ENCODE measurements around the gene IFNA5.

Gene IFNA5

DNA sequence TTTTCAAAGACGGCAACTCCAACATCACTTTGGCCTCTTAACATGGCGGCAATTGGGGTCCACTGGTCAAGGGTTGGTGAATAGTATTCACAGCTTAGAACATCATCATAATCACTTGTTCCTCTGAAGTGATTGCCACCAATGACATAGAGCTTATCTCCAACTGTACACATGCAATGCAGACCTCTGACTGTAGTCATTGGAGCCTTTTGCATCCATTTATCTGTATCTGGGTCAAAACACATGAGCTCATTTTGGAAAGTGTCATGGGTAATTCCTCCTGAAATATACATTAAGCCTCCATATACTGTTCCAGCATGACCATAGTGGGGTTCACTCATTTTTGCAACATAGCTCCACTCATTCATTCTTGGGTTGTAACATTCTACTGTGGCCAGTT, 28.1 kb upstream of the IFNA5 start:
- H3K4me3 ChIP-seq (ENCODE audit: control insufficient read depth, low read depth, low read length) = no peak overlapping the region
- DNase-seq (ENCODE audit: low read depth) = no peak
- TF ChIP-seq, protein P1, sequence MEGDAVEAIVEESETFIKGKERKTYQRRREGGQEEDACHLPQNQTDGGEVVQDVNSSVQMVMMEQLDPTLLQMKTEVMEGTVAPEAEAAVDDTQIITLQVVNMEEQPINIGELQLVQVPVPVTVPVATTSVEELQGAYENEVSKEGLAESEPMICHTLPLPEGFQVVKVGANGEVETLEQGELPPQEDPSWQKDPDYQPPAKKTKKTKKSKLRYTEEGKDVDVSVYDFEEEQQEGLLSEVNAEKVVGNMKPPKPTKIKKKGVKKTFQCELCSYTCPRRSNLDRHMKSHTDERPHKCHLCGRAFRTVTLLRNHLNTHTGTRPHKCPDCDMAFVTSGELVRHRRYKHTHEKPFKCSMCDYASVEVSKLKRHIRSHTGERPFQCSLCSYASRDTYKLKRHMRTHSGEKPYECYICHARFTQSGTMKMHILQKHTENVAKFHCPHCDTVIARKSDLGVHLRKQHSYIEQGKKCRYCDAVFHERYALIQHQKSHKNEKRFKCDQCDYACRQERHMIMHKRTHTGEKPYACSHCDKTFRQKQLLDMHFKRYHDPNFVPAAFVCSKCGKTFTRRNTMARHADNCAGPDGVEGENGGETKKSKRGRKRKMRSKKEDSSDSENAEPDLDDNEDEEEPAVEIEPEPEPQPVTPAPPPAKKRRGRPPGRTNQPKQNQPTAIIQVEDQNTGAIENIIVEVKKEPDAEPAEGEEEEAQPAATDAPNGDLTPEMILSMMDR (IDR thresholded peaks at IDR 0.05; ENCODE audit: control insufficient read depth, insufficient read depth, low read depth, low read length, missing control alignments) = no peak

DNA sequence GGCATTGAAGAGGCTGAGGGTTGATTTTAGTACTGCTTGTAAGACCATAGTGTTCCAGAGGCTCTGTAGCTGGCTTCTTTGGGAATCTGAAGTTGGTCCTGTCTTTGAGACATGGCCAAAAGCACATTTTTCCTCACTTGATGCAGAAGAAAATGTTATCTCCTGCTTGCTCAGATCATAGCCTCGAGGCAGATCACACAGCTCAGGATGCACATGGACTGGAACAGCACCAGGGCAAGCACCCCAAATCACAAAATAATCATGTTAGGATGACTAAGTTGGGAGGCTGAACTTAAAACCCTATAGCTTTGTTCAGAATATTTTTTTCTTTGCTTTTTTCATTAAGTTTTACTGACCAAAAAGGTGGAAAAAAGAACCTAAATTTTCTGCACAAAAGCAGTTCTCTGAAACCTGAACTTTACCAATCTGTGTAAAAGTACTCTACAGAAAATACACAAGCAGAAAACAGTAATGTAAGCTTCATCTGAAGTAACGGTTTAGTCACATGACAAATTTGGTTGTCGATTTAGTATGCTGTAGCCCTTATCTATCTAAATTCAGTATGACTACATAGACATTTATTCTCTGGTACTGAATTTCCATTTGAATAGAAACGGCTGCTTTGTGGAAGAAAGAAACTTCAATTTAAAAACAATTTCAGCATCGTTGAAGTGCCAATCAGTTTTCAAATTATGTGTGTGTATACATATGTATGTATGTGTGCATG, 26.7 kb upstream of the IFNA5 start:
- DNase-seq (ENCODE audit: low read depth) = no peak
- no peak overlapping the region for H3K4me3 ChIP-seq (ENCODE audit: control insufficient read depth, low read depth, low read length)
- TF ChIP-seq, protein P1 (IDR thresholded peaks at IDR 0.05; ENCODE audit: control insufficient read depth, insufficient read depth, low read depth, low read length, missing control alignments) = no peak

DNA sequence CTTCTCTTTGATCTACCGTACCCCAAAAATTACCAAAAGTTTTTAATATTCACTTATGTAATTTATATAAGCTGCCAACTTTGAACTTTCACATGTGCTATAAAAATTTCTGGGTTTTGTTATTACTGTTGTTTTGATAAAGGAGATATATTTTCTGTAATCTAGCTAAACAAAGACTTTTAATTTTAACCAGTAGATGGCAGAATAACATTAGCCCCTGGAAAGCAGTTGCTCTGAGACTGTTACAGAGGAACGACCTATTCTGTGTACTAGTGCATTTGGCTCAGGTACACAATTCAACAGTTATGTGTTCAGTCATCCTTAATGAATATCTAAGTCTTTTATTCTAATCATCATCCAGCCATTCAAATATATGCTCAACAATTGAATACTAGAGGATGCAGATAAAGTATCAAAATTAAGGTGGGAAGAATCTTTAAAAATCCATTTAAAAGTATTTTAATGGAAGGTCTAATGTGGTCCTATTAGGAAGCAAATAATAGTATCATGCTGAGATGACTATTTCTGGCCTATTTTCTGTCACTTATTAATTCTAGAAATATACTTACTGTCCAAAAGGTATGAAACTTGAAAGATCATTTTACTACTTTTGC, 21.5 kb upstream of the IFNA5 start:
- DNase-seq (ENCODE audit: low read depth) = no peak
- H3K4me3 ChIP-seq (ENCODE audit: control insufficient read depth, low read depth, low read length) = no peak overlapping the region
- TF ChIP-seq, protein P1 (IDR thresholded peaks at IDR 0.05; ENCODE audit: control insufficient read depth, insufficient read depth, low read depth, low read length, missing control alignments) = peak; percentile 64

DNA sequence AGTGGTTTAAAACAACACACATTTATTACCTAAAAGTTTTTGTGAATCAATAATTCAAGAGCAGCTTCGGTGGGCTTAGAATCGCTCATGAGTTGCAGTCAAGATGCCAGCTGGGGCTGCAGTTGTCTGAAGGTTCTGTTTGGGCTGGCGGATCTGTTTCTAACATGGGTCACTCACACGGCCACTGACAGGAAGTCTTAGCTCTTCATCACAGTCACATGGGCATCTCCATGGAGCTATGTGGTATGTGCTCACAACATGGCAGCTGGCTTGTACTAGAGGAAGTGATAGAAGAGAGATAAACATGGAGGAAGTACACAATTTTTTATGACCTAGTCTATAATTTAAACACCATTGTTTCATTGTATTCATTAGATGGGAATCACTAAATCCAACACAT, 18.9 kb upstream of the IFNA5 start:
- DNase-seq (ENCODE audit: low read depth) = no peak

DNA sequence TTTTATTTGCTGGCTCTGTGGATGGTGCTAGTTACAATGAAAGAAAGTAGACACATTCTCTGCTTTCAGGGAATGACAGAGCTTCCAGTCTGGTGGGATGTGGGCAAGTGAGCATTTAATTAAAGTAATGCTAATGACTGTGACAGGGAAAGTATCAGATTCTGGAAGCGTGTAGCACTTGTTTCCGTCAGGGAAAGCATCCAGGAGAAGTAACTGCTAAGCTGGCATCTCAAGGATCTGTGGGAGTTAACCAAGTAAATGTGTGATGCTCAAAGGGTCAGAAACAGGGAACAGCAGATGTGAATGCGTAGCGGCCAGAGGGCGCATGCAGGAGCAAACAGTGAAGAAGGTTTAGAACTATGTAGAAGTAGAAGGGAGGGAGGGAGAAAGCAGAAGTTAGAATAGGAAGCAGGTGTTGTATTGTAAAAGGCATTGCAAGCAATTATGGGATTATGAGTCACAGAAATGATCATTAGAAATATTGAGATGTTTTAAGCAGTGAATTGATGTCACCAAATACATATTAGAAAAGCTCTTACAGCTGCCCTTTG, 17.9 kb upstream of the IFNA5 start:
- DNase-seq (ENCODE audit: low read depth) = no peak
- TF ChIP-seq, protein P1 (IDR thresholded peaks at IDR 0.05; ENCODE audit: control insufficient read depth, insufficient read depth, low read depth, low read length, missing control alignments) = no peak
- no peak overlapping the region for H3K4me3 ChIP-seq (ENCODE audit: control insufficient read depth, low read depth, low read length)

More for the DNA sequence above, 18.9 kb upstream of the IFNA5 start:
- TF ChIP-seq, protein P1 (IDR thresholded peaks at IDR 0.05; ENCODE audit: control insufficient read depth, insufficient read depth, low read depth, low read length, missing control alignments) = no peak
- H3K4me3 ChIP-seq (ENCODE audit: control insufficient read depth, low read depth, low read length) = no peak overlapping the region

DNA sequence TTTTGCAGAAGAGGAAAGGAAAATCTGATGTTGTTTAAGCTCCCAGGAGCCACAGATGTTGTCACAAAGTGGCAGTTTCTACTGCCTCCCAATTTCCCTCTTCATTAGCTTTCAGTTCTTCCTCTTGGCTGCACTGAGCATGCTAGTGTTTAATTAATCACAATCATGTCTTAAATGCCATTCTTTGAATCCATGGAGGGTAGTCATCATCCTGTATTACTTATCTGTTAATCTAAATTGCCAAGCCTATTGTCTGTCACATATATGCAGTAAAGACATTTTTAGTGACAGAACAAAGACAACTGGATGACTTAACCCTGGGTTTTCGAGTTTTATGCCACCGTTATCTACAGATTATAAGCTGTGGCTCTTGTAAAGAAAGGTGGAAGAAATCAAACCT, 15.4 kb upstream of the IFNA5 start:
- no peak overlapping the region for H3K4me3 ChIP-seq (ENCODE audit: control insufficient read depth, low read depth, low read length)
- TF ChIP-seq, protein P1 (IDR thresholded peaks at IDR 0.05; ENCODE audit: control insufficient read depth, insufficient read depth, low read depth, low read length, missing control alignments) = no peak
- no peak for DNase-seq (ENCODE audit: low read depth)
